WERI-Rb-1 (cell line): ENCODE data around the gene PIAS3.

Source experiments
- DNase-seq: peaks from one replicate; pipeline ENCODE4 v3.0.0-alpha.2; 2020
- H3K27ac ChIP-seq: fragments of 250-450 bp; sonication (Bioruptor Pico); 2 replicates; pipeline ENCODE4 v1.5.1; 2020; ENCODE audit warnings: mild to moderate bottlenecking, moderate library complexity
- H3K27me3 ChIP-seq: fragments of 250-450 bp; sonication (Bioruptor Pico); 2 replicates; pipeline ENCODE4 v1.5.1; 2021; ENCODE audit warnings: mild to moderate bottlenecking, low read depth, moderate library complexity; ENCODE audit not compliant: insufficient read depth, severe bottlenecking
- H3K36me3 ChIP-seq: fragments of 250-450 bp; sonication (Bioruptor Pico); 2 replicates; pipeline ENCODE4 v1.5.1; 2020; ENCODE audit warnings: mild to moderate bottlenecking, moderate library complexity
- H3K4me3 ChIP-seq: 2 replicates; pipeline ENCODE4 v1.5.1; 2011; ENCODE audit warnings: low read depth, mild to moderate bottlenecking, control low read depth, low read length
- H3K9me3 ChIP-seq: fragments of 250-450 bp; sonication (Bioruptor Pico); 2 replicates; pipeline ENCODE4 v1.5.1; 2021; ENCODE audit warnings: mild to moderate bottlenecking, moderate library complexity; ENCODE audit not compliant: severe bottlenecking
- TF ChIP-seq, protein P1 (sequence below): IDR thresholded peaks from 2 replicates; pipeline ENCODE4 v1.5.1; 2011; ENCODE audit warnings: low read depth, mild to moderate bottlenecking, control low read depth, inconsistent platforms, low read length

PIAS3 gene

DNA sequence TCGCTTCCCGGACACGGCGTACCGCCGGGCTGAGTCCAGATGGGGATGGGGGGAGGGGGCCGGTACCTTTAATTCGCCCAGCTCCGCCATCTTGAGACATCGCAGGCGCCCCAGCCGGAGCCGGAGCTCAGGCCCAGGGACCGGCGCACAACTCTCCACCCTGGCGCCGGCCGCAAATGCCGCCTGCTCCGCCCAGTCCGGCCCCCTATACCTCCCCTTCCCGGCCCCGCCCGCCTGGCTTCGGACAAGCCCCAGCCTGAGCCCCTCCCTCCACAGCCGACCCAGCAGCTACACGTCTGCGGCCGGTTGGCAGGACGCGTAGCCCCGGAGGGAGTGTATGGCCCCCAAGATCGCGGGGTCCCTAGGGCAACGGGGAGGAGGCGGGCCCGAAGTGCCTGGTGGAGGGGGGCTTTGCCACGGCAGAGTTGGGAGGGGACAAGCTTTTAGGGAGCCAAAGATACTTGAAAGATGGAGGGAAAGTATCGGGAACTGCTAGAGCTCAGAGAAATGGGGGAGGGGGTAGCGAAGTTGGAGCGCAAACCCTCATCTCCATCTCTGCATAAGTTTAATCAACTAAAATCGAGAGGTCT, at the start of gene PIAS3:
Gene PIAS3 (minus strand): TSS at position 181 of the 590 bp plus-strand sequence. CDS start 91 bp downstream, at position 90.
- H3K9me3 ChIP-seq: no peaks in the 10 kb centered on the region
- no peaks in the 10 kb centered on the region for H3K27me3 ChIP-seq
- peak; percentile 100 for DNase-seq
- H3K4me3 ChIP-seq: peak within 1 kb of the TSS; percentile 94
- TF ChIP-seq, protein P1, sequence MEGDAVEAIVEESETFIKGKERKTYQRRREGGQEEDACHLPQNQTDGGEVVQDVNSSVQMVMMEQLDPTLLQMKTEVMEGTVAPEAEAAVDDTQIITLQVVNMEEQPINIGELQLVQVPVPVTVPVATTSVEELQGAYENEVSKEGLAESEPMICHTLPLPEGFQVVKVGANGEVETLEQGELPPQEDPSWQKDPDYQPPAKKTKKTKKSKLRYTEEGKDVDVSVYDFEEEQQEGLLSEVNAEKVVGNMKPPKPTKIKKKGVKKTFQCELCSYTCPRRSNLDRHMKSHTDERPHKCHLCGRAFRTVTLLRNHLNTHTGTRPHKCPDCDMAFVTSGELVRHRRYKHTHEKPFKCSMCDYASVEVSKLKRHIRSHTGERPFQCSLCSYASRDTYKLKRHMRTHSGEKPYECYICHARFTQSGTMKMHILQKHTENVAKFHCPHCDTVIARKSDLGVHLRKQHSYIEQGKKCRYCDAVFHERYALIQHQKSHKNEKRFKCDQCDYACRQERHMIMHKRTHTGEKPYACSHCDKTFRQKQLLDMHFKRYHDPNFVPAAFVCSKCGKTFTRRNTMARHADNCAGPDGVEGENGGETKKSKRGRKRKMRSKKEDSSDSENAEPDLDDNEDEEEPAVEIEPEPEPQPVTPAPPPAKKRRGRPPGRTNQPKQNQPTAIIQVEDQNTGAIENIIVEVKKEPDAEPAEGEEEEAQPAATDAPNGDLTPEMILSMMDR: no peak
- peaks cover 29% of the 10 kb centered on the region for H3K36me3 ChIP-seq
- peak within 1 kb of the TSS; percentile 92 for H3K27ac ChIP-seq

DNA sequence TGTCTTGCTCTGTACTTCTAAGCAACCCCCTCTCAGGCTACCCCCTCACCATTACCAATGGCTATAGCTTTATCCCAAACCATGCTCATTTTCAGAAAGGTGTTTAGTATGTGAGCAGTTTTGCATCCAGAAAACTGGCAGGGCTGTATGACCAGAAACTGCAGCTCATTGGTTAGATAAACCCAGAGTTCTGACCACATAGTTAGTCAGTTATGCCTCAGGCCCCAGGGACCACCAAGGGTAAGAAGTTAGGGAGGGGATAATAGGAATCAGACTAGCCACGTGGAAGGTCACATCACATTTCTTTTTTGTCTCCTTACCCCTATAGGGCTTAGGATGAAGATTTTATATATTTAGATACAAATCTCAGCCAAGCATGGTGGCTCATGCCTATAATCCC, 49.8 kb upstream of the PIAS3 start:
- no peak overlapping the region for H3K4me3 ChIP-seq
- DNase-seq: peak; percentile 5
- no peak overlapping the region for H3K27ac ChIP-seq
- TF ChIP-seq, protein P1: no peak
- H3K9me3 ChIP-seq: no peaks in the 10 kb centered on the region
- H3K36me3 ChIP-seq: peaks cover 28% of the 10 kb centered on the region
- no peaks in the 10 kb centered on the region for H3K27me3 ChIP-seq

DNA sequence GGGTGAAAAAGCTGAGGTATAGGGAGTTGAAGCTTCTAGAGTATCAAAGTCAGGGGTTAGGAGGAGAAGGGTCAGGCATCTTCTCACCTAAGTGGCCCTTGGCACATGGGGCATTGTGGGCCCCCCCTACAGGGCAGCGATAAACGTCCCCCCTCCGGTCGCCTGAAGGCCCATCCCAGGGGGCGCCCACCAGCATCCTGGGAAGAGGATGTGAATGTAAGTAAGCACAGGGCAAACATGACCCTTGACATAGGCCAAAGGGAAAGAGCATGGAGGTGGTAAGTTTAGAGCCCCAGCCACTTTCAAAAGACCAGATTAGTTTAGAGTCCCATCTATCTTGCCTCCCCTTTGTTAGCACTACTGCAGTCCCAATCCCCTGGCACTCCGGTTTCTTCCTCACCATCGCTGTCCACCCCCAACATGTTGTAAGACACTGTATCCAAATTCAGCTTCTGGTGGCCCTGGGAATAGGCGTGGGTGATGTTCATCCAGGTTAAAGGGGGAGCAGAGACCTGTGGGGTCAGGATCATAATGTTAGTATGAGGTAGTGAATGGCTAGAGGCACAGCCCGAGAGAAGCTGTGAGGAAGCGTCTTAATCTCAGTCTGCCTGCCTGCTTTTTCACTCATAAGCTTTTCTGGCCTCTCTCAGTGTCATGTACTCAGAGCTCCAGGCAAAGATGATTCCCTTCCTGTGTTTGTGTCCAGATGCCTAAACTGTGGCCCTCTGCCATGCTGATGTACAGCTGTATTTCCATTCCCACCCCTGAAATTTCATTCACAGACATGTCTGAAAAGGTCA, 48.3 kb upstream of the PIAS3 start:
- Histone ChIP-seq H3K27me3 (no peaks in the 10 kb centered on the region), H3K4me3 (no peak overlapping the region), H3K9me3 (no peaks in the 10 kb centered on the region), H3K27ac (no peak overlapping the region), H3K36me3 (peaks cover 22% of the 10 kb centered on the region)
- DNase-seq: peak; percentile 10
- TF ChIP-seq, protein P1: no peak

DNA sequence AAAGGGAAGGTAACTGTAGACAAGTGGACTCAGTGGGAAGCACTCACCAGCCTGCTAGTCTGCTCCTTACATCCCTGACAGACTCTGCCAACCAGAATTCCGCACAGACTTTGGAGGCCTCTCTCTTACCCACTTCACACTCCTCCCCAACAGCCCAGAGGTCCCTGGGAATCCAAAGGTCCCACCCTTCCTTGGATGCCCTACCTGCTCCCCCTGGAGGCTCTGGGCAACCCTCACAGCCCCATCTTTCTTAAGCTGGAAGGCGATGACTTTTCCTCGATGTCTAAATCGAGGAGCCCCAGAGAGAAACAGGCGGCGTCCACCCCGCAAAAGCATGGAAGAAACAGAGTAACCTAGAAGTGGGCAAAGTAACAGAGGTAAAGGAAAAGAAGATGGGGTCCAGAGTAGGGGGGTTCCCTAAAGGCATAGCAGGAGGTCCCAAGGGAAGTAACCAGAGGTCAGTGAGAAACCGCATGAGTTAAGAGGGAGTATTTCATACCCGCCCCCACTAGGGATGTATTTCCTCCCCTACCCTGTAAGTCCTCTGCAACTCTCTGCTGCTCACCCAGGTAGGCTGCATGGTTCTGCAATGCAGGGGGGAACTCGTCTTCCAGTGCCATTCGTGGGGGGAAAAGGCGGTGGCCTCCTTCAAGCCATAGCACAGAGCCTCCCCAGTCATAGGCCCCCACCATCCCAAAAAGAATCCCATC, 42.6 kb upstream of the PIAS3 start:
- TF ChIP-seq, protein P1: peak; percentile 32; the same call in 1 of the 2 replicates
- H3K9me3 ChIP-seq: no peaks in the 10 kb centered on the region
- no peak for DNase-seq
- no peak overlapping the region for H3K4me3 ChIP-seq
- no peaks in the 10 kb centered on the region for H3K36me3 ChIP-seq
- H3K27me3 ChIP-seq: no peaks in the 10 kb centered on the region
- H3K27ac ChIP-seq: no peak overlapping the region

DNA sequence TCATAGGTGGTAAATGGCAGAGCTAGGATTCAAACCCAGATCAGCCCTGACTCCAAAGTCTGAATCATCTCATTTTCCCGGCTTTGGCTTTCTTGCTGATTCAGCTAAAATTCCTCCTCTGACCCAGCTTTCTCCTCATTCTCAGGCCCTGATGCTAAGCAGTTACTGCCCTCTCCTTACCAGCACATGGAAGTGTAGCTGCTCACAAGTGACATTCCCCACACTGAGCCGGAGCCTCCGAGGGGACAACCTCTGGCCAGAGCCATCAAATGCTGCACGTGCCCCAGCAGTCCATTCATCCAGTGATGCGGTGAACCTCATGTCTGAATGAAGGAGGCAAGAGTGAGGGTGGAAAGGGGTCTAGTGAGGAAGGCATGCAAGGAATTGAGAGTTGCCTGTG, 39.9 kb upstream of the PIAS3 start:
- H3K27me3 ChIP-seq: no peaks in the 10 kb centered on the region
- H3K4me3 ChIP-seq: no peak overlapping the region
- DNase-seq: no peak
- no peaks in the 10 kb centered on the region for H3K9me3 ChIP-seq
- TF ChIP-seq, protein P1: no peak
- no peaks in the 10 kb centered on the region for H3K36me3 ChIP-seq
- no peak overlapping the region for H3K27ac ChIP-seq
